Activated T-helper 1 cell treated with anti-CD3 and anti-CD28 coated beads, Interleukin-2, amount 50 U/mL, for 16 hours (primary cell): Measurements from ENCODE around the gene LEFTY1.
A peak's percentile ranks its signal among the peaks of the same experiment; 100 is the strongest.
"Not testable (repeated sequence)": the region's sequence is repeated elsewhere in the genome, so short reads cannot be mapped to it uniquely, and the experiment has no call there.

Source experiments
- DNase-seq, 2 donors: peaks; one replicate each; pipeline ENCODE4 v3.0.0-alpha.2; 2020; ENCODE audit warnings: low read depth in 1 of 2, low spot score in 1 of 2

Gene LEFTY1

DNA sequence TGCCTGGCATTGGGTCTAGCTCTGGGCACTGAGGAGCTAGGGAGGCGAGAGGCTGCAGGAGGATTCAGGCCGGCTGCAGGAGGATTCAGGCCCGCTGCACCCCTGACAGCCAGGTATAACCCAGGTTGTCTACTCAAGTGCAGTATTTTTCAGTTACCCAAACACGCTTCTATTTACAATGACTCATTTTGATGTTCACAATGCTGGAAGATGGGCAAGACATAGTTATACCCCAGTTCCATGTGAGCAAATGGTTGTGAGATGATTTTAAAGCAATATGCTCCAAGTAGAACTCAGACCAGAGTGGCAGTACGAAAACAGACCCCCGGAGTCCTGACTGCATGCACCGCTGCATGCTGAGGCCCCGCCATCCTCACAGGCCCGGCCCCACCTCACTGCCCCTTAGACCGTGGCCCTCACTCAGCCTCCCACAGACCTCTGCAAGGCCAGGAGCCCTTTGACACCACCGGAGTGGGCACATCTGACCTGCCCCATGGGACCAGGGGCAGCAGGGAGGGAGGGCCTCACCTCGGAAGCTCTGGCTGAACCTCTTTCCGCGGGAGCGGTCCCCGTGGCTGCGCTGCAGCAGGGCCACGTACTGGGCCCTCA is 553 bp downstream of the LEFTY1 start:
- no peak for DNase-seq

DNA sequence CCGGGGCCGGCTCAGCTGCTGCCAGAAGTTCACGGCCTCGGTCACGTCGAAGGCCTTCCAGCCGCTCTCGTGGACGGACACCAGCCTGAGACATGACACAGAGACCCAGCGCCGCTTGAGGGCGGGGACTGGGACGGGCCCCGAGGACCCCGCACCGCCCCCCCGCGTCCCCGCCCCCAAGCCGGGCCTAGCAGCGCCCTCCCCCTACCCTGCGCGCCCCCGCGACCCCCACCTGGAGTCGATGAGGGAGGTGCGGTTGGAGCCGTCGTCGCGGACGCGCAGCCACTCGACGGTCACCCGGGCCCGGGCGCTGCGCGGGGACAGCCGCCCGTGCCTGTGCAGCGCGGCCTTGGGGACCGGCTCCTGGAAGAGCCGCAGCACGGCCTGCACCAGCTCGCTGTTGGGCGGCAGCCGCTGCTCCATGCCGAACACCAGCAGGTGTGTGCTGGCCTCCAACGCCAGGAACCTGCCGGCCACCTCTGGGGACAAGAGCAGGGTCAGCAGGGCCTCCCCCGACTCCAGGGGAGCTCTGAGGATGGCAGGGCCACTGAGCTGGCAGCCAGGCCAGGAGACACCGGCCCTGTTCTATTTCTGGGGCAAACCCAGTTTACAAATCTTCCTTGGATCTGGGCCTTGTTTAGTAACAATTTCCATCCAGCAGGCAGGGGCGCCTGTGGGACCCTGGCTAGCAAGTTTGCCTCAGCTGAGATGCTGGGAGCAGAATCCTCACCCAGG is 1.2 kb downstream of the LEFTY1 start:
- DNase-seq: not testable (repeated sequence)

DNA sequence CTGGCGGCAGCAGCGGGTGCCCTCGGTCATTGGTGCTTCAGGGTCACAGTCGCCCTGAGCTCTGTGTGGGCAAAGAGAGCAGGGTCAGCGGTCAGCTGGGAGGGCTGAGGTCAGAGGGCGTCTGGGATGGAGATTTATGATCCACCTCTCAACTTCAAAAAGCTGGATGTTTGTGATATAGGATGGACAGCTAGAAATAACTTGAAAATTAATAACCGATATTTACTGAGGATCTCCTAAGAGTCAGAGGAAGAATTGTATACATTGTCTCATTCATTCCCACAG is 2.0 kb downstream of the LEFTY1 start:
- no peak for DNase-seq

DNA sequence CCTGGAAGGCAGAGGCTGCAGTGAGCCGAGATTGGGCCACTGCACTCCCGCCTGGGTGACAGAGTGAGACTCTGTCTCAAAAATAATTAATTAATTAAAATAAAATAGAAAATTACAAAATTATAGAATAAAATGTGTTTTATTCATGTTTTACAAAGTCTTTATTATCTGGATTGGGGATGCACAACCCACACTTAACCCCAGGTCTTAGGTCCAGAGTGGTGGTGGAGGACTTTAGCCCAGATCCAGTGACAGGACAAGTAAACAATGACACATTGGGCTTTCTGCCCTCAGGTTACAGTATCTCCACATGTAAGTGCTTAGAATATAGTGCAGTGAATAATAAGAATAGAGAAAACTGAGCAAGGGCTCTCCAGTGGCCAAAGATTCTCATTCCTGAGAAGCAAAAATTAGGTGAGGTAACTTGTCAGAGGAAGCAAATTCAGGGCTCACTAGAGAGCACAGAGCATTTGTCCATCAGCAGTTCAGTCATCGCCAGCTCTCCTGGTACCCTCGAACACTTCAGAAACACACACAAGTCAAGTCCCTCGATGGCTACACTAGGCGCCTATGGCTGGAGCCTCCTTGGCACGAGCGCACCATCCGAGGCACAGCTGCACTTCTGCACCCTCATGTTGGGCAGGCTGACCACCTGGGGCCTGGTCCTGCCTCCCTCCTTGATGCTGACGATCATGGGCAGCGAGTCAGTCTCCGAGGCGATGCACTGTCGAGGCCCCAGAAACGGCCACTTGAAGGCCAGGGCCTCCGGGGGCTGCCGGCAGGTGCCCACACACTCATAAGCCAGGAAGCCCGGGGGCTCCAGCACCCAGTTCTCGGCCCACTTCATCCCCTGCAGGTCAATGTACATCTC is 2.6 kb downstream of the LEFTY1 start:
- no peak for DNase-seq

DNA sequence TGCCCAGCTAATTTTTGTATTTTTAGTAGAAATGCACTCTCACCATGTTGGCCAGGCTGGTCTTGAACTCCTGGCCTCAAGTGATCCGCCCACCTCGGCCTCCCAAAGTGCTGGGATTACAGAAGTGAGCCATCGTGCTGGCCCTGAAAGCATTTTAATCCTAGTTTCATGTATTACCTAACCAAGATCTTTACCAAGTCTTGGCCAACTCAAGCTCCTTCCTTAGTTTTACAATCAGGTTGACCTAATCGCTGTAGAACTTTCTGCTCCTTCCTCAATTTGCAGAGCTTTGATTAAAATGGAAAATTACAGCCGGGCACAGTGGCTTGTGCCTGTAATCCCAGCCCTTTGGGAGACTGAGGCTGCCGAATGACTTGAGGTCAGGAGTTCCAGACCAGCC is 3.6 kb downstream of the LEFTY1 start:
- no peak for DNase-seq

DNA sequence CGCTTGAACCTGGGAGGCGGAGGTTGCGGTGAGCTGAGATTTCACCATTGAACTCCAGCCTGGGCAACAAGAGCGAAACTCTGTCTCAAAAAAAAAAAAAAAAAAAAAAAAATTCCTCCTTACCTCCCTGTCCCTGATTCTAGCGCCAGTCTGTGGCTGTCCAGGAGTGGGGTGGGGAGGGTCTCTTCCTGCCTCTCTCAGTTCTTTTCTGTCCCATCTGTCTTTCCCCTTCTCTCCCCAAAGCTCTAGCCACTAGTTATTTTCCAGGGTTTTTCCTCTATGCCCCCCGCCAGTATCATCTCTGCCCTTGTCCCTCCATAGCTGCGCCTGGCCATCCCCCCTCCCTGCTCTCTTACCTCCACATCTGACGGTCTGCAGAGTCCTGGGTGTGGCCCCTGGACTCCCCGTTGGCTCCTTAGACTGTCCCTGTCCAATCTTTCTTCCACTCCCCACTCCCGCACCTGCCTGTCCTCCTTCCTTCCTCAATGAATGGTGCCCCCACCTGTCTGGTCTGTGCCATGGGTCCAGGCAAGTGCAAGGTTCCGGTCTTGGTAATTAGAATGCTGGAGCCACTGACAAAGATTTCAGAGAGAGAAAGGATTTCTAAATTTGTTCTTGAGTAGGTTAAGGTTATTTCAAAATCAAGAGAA is 5.2 kb downstream of the LEFTY1 start:
- no peak for DNase-seq

GRCh38 chr1:225882694-225883615 is 6.0 kb downstream of the LEFTY1 start:
- DNase-seq: no peak

DNA sequence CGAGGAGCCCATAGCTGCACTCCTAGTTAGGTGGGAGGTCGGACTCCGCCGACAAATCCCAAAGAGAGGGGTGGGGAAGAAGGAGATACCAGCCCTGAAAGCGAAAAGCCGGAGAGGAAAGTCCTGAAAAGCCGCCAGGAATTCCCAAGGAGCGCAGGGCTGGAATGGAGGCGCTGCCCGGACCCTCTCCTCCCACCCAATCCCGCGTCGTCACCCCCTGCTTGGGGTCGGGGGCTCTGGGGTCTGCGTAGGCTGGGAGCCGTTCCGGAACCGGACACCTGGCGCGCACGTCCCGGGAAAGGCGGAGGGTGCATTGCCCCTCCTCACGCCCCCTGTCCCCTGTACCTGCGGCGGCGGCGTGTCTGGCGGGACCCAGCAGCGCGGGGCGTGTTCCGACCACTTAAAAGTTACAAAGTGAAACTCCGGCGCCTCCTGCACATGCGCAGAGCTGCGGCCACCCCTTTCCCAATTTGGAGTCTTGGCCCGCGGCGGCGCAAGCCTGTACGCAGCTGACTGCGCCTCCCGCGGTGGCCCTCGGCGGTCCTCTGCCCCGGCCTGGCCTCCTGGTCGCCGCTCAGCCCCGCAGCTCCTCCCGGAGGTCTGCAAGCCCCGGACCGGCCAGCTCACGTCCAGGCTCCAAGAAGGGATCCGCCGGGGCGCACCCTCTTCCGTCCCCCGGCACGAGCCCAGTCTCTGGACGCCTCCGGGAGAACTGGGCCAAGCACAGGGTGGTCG is 6.8 kb downstream of the LEFTY1 start, which contains the start of gene TMEM63A:
Gene TMEM63A, minus strand, starts transcription at position 422 of the 735 bp plus-strand sequence. CDS start 4,800 bp downstream, outside the sequence.
- peak; percentile 80 to 82 for DNase-seq

GRCh38 chr1:225881081-225881958 is 7.6 kb downstream of the LEFTY1 start:
- DNase-seq: peak in 1 of 2 donors; percentile 41

DNA sequence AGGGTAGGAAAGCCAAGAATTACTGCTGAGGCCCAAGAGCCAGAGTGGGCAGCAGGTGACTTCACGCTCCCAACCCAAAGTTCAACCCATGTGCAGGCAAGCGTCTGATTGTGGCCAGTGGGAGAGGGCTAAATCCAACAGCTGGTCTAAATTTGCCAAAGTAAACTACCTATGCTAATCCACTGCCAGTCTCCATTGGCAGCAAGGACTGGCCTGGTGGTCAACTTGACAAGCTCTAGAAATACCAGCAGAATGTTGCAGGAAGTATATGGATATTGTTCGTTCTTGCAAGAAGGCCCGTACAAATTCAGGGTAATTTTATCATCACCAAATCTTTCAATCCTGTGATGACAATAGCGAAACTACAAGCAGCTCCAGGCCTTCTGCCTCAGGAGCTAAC is 8.3 kb downstream of the LEFTY1 start:
- DNase-seq: no peak

DNA sequence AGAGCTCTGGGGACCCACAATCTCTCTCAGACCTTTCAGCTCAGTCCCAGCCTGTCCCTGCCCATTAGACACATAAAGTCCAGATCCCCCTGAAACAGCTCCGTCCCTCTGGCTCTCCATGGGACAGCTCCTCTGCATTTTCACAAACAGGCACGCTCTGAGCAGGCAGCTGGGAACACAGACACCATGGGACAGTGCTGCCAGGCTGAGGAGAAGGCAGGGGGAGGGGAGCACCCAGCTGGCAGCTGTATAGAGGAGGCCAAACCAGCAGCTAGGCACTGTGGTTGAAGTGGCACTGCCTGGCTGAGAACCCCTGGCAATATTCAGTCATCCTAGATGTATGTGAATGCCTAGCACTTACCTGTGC is 8.7 kb downstream of the LEFTY1 start:
- no peak for DNase-seq

DNA sequence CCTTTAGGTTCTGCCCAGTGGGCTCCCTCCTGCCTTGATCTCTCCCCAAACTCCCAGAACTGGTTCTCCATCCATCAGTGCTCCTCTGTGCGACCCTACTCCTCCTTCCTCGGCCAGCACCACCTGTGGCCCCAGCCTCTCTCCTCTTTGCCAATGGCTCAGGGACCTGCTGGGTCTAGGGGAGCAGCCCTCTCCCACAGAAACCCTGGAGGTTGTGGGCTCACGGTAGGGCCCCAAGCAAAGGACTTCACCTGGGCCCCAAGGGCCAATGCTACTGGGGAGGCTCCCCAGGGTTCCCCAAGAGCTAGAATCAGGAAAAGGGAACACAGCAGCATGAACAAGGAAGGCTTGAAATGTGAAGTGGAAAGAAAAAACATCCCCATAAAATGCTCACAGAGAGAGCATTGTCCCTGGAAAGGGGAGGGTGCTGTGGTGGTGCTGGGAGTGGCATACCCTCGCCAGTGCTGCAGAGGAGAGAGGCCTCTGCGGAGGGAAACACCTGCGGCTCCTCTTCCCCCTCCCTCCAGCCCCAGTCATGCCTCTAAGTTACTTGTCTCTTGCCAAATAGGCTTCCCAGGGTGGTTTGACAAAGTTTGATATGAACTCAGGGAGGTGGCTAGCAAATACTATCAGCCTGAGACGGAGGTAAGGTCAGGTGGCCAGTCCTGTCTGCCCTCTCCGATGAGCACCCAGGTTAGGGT is 9.3 kb downstream of the LEFTY1 start:
- no peak for DNase-seq

GRCh38 chr1:225878282-225878681 is 10.7 kb downstream of the LEFTY1 start:
- no peak for DNase-seq

DNA sequence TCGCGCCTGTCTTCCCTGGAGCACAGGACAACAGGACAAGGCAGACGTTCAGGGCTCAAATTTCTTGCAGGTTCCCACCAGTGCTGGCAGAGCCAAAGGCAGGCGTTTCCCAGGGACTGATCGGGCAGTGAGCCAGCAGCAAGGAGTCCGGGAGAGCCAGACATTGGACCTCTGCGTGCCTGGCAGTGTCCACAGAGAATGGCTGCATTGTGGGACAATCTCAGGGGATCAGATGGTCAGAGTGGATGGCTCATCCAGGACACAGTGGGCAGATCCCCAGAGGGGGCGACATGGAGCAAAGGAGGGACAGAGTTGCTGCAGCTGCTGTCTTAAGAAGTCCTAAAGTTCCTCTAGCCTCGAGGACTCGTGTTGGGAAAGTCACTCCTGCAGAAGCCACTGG is 11.4 kb downstream of the LEFTY1 start:
- no peak for DNase-seq

DNA sequence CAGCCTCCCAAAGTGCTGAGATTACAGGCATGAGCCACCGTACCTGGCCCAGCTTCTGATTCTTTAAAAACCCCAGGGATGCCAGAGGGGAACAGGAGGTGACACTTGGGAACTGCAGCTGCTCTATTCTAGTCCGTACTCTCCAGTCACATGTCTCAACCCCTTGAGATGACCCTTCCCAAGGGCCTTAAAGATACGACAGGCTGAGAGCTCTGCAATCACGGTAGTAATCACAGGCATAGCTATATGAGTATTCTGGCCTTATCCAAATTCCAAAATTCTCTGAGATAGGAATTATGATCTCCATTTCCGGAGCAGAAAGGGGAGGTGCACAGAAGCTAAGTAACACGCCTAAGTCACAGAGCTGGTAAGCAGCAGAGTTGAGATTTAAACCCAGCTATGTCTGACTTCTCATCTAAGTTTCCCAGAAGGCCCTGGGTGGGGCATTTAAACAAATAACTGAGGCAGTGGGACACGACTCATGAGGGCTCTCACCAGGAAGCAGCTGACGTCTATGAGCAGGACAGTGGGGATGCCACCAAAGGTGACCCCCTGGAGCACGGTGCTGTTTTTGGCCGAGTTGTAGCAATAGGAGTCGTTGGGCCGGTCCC is 11.9 kb downstream of the LEFTY1 start:
- no peak for DNase-seq

- DNase-seq: no peak
Observed at GRCh38 chr1:225875044-225875815, 13.7 kb downstream of the LEFTY1 start.

DNA sequence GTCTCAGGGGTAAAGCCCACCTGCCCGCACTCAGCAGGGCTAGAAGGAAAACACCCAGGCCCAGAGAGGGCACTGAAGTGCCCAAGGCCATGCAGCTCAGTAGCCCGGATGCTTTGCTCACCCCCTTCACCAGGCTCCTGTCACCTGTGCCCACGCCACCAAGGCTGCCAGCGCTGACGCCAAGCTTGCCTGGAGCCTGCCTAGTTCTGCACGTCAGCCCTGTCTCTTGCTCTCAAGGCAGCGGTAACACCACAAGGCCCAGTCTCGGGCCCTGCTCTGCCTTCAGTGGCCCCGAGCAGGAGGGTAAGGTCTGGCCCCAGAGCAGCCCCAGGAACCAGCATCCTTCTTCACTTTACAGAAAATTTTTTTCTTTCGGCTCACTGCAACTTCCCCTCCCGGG is 14.5 kb downstream of the LEFTY1 start:
- DNase-seq: no peak
